GM12873 (cell line): ENCODE results near the gene PPP1R12A.

Experiments used
- CTCF ChIP-seq: IDR thresholded peaks from 2 replicates; pipeline ENCODE4 v1.5.1; 2012; ENCODE audit warnings: low read depth, mild to moderate bottlenecking, moderate library complexity, low read length, control low read depth; ENCODE audit not compliant: insufficient read depth; ENCODE audit errors: missing control alignments

Gene PPP1R12A

DNA sequence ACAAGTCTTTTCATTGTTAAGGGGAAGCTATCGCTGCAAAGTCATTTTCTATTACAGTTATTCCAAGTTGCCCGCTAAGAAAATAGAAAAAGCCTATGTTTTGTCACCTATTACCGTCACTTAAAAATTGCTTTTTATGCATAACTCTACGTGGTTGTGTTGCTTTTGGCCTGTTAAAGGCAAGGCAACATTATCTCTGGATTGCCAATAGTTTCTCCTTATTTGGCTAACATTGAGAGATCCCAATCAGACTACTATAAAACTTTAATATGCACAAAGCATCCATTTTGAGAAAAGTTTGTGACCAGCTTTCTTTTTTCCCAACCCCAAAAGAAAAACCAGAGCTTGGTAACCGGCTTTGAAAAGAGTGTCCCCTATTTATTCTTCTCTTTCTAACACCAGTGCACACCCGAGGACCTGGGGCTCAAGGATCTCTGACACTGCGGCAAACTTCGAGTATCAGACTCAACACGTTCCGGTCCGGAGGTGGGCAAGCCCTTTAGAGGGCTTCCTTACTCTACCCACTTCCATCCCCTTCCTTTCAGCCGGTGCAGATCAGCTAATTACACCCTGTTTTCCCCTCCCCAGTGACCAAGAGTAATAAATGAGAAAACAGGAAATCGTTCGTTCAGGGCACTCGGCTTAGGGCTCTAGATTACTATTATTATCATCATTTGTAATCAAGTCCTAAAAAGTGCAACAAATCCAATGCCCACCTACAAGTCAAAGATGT is 1.2 kb downstream of the PPP1R12A start:
- no peak for TF ChIP-seq CTCF

DNA sequence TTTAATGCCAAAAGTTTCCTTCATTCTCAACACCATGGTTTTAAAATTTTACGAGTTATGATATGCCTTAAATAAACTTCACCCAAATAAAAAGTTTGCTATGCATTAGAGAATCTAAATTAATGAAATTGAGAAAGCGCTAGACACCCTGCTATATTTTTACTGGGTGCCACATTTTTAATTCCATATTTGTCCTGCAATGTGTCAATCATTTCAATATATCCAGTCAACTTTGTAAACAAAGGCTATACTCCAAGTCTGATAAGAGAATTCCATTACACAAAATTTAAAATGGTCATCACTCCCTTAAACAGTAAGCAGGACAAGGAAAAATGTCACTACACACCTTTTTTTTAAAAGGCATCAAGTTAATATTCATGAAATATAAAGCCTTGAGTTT is 1.9 kb downstream of the PPP1R12A start:
- TF ChIP-seq CTCF: no peak

DNA sequence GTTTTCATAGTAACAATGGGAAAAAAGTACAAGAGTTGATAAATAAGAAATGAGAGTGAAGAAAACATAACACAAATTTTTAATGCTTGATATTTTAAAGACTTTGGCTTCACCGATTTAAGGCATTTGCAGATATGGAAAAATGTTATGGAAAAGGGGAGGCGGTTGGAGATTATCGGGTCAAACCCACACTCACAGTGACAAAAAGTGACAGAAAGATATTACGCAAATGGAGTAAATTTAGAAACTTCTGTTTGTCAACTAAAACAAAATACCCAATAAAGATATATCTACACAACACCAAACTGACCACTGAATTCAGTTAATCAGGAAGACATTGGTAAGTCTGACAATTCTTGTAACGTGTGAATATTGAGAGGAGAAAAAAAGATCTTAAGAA is 2.5 kb downstream of the PPP1R12A start:
- TF ChIP-seq CTCF: no peak

DNA sequence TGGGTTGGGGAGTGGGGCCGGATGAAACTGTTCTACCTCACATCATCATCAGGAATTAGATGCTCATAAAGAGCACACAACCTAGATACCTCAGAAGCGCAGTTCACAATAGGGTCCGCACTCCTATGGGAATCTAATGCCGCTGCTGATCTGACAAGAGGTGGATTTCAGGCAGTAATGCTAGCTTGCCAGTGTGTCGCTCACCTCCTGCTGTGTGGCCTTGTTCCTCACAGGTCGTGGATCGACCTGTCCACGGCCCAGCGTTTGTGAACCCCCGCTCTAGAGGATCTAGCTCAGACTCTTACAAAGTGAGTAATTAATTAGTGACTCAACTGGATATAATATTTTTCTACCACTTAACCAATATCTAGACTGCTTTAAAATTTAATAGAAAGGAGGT is 5.8 kb downstream of the PPP1R12A start:
- TF ChIP-seq CTCF: no peak

DNA sequence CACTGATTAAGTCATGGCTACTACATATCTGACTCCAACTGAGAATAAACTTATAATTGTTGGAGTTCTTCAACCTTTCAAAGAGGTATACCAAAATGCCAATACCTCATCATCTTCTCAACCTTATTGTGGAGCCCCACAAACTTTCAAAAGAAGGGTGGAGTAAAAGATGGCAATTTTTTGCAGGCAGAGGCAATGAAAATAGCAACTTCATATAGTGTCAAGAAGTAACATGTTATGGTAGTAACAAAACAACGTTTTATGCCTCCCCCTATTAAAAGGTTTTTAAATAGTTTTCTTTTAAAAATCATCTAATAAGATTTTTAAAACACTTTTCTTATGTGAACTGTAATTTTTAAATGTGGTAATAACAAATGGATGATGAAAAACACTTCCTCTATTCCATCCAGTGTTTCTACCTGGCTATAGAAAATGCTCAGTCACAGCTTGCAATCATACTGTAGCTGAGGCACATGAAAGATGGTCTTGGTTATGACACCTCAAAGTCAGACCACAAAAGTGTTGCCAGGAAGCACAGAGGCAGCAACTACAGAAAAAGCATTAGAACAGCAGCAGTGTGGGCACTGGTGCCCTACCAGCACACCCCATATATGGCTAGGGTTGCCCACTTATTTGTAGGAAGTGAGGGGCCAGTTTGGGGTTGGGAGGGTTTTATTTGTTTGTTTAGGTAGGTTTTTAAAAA is 7.0 kb downstream of the PPP1R12A start:
- no peak for TF ChIP-seq CTCF

DNA sequence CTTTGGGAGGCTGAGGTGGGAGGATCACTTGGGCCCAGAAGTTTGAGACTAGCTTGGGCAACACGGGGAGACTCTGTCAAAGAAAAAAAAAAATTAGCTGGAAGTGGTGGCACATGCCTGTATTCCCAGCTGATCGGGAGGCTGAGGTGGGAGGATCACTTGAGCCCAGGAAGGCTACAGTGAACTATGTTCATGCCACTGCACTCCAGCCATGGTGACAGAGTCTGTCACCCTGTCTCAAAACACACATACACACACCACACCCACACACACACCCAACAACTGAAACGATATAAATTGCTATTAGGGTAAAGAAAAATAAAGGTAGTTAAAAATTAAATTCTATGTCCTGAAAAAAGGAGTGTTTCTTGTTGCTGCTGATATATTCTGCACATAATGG is 7.9 kb downstream of the PPP1R12A start:
- TF ChIP-seq CTCF: no peak

DNA sequence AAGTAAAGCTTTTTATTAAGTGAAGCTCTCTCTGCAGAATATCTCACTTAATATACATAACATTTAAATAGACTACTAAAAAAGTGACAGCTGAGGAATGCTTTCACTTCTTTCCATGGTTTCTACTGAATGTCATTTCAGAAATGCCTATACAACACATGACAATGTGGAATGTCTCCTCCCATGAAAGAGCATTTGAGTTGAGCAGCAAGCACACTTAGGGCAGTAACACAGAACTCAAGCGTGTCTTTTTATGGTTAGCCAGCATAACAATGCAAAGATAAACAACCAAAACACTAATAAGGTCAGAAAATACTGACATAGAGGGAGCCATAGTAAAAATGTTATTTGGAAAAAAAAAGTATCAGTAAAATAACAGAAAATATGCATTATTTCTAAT is 9.4 kb downstream of the PPP1R12A start:
- TF ChIP-seq CTCF: no peak
